SK-N-SH (cell line): ENCODE results near the gene RABEP2. TPM values are rescaled to one million over a fixed set of nuclear protein-coding genes. Genes with fewer than 3 reads are reported as not detected.
"Not testable (repeated sequence)": the region's sequence is repeated elsewhere in the genome, so short reads cannot be mapped to it uniquely, and the experiment has no call there.

Source experiments
- CTCF ChIA-PET: fragments of 300-600, 350-600 bp; formaldehyde crosslinking; extraction: SDS; loops from one replicate; lab custom pipeline; 2021; lab: Yijun Ruan, JAX
- POLR2A ChIA-PET: fragments of 350-600 bp; sonication (Branson Sonifier 250); formaldehyde crosslinking; extraction: SDS; loops from one replicate; lab custom pipeline; 2020; ENCODE audit warnings: antibody characterized with exemption, inconsistent platforms; lab: Yijun Ruan, JAX
- DNase-seq: peaks from one replicate; pipeline ENCODE4 v3.0.0; 2012
- H2AFZ ChIP-seq: fragments of 200-600 bp; sonication (generic); 2 replicates; pipeline ENCODE4 v1.8.1; 2016; ENCODE audit warnings: antibody characterized with exemption, mild to moderate bottlenecking, low read depth
- H3F3A ChIP-seq: fragments of 200-600 bp; sonication (generic); replicated peaks from 2 replicates; pipeline ENCODE3; 2016; ENCODE audit warnings: antibody characterized with exemption, mild to moderate bottlenecking; ENCODE audit not compliant: insufficient read depth
- H3K27ac ChIP-seq, 2 experiments: fragments of 200-500 bp in 1 of 2; fragments of 200-600 bp in 1 of 2; sonication (Bioruptor generic) in 1 of 2; sonication (generic), shearing (Covaris generic) in 1 of 2; 2 replicates each; pipeline versions ENCODE4 v1.5.1 to v1.6.1; 2014 to 2016; ENCODE audit warnings: low read depth in 2 of 2, inconsistent platforms in 1 of 2, low read length in 1 of 2, mild to moderate bottlenecking in 1 of 2, mixed read lengths in 1 of 2
- H3K27me3 ChIP-seq: fragments of 200-600 bp; sonication (generic), shearing (Covaris generic); 2 replicates; pipeline ENCODE4 v1.6.1; 2016; ENCODE audit warnings: mixed run types; ENCODE audit not compliant: insufficient read depth
- H3K36me3 ChIP-seq, 2 experiments: fragments of 200-500 bp in 1 of 2; fragments of 200-600 bp in 1 of 2; sonication (Bioruptor generic) in 1 of 2; sonication (generic) in 1 of 2; replicated peaks in 1 of 2; 2 replicates each; pipeline versions ENCODE3 to v1.5.1; 2014 to 2016; ENCODE audit warnings: low read length in 1 of 2, mild to moderate bottlenecking in 1 of 2; ENCODE audit not compliant: insufficient read depth in 2 of 2, control insufficient read depth in 1 of 2
- H3K4me1 ChIP-seq, 2 experiments: fragments of 200-500 bp in 1 of 2; fragments of 200-600 bp in 1 of 2; sonication (Bioruptor generic) in 1 of 2; sonication (generic), shearing (Covaris generic) in 1 of 2; 2 replicates each; pipeline versions ENCODE4 v1.5.1 to v1.6.1; 2014 to 2016; ENCODE audit warnings: low read depth in 1 of 2, low read length in 1 of 2, mixed run types in 1 of 2; ENCODE audit not compliant: insufficient read depth in 2 of 2, control insufficient read depth in 1 of 2
- H3K4me2 ChIP-seq: fragments of 200-600 bp; sonication (generic), shearing (Covaris generic); 2 replicates; pipeline ENCODE4 v1.6.1; 2017; ENCODE audit warnings: mixed run types
- H3K4me3 ChIP-seq, 2 experiments: fragments of 200-500 bp in 1 of 2; fragments of 200-600 bp in 1 of 2; sonication (Bioruptor generic) in 1 of 2; sonication (generic), shearing (Covaris generic) in 1 of 2; 2 replicates each; pipeline versions ENCODE4 v1.5.1 to v1.8.1; 2014 to 2016; ENCODE audit warnings: low read depth in 2 of 2, inconsistent platforms in 1 of 2, low read length in 1 of 2, mild to moderate bottlenecking in 1 of 2, mixed read lengths in 1 of 2, moderate library complexity in 1 of 2
- H3K79me2 ChIP-seq: fragments of 200-600 bp; sonication (generic); 2 replicates; pipeline ENCODE4 v1.8.1; 2017; ENCODE audit warnings: mild to moderate bottlenecking; ENCODE audit not compliant: insufficient read depth
- H3K9ac ChIP-seq: fragments of 200-600 bp; sonication (generic); 2 replicates; pipeline ENCODE4 v1.6.1; 2017; ENCODE audit warnings: mixed run types
- H3K9me2 ChIP-seq: fragments of 200-600 bp; sonication (generic); 2 replicates; pipeline ENCODE4 v1.6.1; 2017; ENCODE audit warnings: mixed run types
- H3K9me3 ChIP-seq: fragments of 200-600 bp; sonication (generic); 2 replicates; pipeline ENCODE4 v1.6.1; 2017; ENCODE audit warnings: mixed run types, mild to moderate bottlenecking, moderate library complexity
- H4K20me1 ChIP-seq: fragments of 200-600 bp; sonication (generic); 2 replicates; pipeline ENCODE4 v1.6.1; 2017; ENCODE audit warnings: mild to moderate bottlenecking, mixed run types; ENCODE audit not compliant: insufficient read depth
- CHD2 ChIP-seq: fragments of 150-350 bp; IDR thresholded peaks from 2 replicates; pipeline ENCODE4 v1.6.1; 2018; ENCODE audit warnings: low read length; ENCODE audit not compliant: partially characterized antibody
- CTCF ChIP-seq: fragments of 200-600 bp; sonication (generic); IDR thresholded peaks from 2 replicates; pipeline ENCODE4 v1.6.1; 2017; ENCODE audit warnings: antibody characterized with exemption, mild to moderate bottlenecking, moderate library complexity
- ELF1 ChIP-seq: IDR thresholded peaks from 2 replicates; pipeline ENCODE4 v1.4.0; 2012
- MEF2A ChIP-seq: IDR thresholded peaks from 2 replicates; pipeline ENCODE4 v1.4.0; 2012; ENCODE audit warnings: low read depth, borderline replicate concordance
- RCOR1 ChIP-seq: fragments of 150-350 bp; IDR thresholded peaks from 2 replicates; pipeline ENCODE4 v1.6.1; 2017; ENCODE audit warnings: antibody characterized with exemption, low read length
- RXRA ChIP-seq: IDR thresholded peaks from 2 replicates; pipeline ENCODE4 v1.4.0; 2012; ENCODE audit warnings: low read depth, mild to moderate bottlenecking, borderline replicate concordance
- SIN3A ChIP-seq: IDR thresholded peaks from 2 replicates; pipeline ENCODE4 v1.6.1; 2012; ENCODE audit warnings: low read depth, mild to moderate bottlenecking, low read length, moderate library complexity, borderline replicate concordance
- SMC3 ChIP-seq: IDR thresholded peaks from 2 replicates; pipeline ENCODE4 v1.6.1; 2012; ENCODE audit warnings: low read depth, low read length, improper control_type of control experiment
- TCF12 ChIP-seq: IDR thresholded peaks from 2 replicates; pipeline ENCODE4 v1.4.0; 2012
- YY1 ChIP-seq: IDR thresholded peaks from 2 replicates; pipeline ENCODE4 v1.4.0; 2012; ENCODE audit warnings: low read depth, mild to moderate bottlenecking
- WGBS: methylation state at CpG from one replicate; pipeline ENCODE4 v1.1.6; 2017; ENCODE audit warnings: low lambda C conversion rate; 5-methylcytosine and 5-hydroxymethylcytosine counted together
- polyA plus RNA-seq, 3 experiments: library from polyadenylated mRNA; depleted of rRNA; stranded (reverse); fragments of >200 nt; gene quantifications; 2 replicates each; pipeline ENCODE4 v1.2.3, GENCODE V29; 2012
- TF ChIP-seq, protein P1 (sequence below): IDR thresholded peaks from 2 replicates; pipeline ENCODE4; 2012
- TF ChIP-seq, protein P2 (sequence below): IDR thresholded peaks from 2 replicates; pipeline ENCODE4 v1.4.0; 2012; ENCODE audit warnings: low read depth, borderline replicate concordance
- TF ChIP-seq, protein P3 (sequence below): IDR thresholded peaks from 2 replicates; pipeline ENCODE4 v1.4.0; 2012; ENCODE audit warnings: low read depth
- TF ChIP-seq, protein P4 (sequence below): IDR thresholded peaks from 2 replicates; pipeline ENCODE4 v1.4.0; 2012; ENCODE audit warnings: low read depth, borderline replicate concordance

Gene RABEP2
- polyA plus RNA-seq, 1 of the 3 experiments (the other 2 are of a cell fraction): 46.1 TPM

DNA sequence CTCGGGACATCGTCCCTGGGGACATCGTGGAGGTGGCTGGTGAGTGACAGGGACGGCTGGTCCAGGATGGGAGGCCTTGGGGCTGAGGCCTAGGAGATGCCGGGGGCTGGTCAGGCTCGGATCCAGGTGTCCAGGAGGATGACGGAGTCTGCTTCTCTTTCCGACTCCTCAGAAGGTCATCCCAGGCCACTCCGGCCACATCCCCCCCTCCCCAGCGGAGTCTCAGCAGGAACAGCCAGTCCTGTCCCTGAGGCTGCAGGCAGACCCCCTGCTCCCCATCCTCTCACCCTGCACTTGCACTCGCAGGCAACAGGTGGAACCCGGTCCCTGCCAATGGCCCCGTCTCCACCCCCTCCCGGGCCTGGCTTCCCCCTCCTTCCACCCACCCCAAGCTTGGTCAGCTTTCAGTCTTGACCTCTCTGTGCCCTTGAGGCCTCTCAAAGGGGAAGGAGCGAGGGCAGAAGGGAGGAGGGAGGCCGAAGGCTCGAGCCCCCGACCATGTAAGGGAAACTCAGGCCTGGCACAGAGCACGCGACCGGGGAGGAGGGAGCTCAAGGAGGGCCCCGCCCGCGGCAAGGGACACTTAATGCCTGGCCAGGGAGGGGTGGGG, 42.4 kb downstream of the RABEP2 start:
- H3K79me2 ChIP-seq: no peaks in the 10 kb centered on the region
- no peak for DNase-seq
- TF ChIP-seq, protein P1, sequence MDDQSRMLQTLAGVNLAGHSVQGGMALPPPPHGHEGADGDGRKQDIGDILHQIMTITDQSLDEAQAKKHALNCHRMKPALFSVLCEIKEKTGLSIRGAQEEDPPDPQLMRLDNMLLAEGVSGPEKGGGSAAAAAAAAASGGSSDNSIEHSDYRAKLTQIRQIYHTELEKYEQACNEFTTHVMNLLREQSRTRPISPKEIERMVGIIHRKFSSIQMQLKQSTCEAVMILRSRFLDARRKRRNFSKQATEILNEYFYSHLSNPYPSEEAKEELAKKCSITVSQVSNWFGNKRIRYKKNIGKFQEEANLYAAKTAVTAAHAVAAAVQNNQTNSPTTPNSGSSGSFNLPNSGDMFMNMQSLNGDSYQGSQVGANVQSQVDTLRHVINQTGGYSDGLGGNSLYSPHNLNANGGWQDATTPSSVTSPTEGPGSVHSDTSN: no peak
- TF ChIP-seq, protein P2, sequence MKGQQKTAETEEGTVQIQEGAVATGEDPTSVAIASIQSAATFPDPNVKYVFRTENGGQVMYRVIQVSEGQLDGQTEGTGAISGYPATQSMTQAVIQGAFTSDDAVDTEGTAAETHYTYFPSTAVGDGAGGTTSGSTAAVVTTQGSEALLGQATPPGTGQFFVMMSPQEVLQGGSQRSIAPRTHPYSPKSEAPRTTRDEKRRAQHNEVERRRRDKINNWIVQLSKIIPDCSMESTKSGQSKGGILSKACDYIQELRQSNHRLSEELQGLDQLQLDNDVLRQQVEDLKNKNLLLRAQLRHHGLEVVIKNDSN: no peak
- H2AFZ ChIP-seq: no peak overlapping the region
- H3F3A ChIP-seq: no peaks in the 10 kb centered on the region
- H3K9me3 ChIP-seq: no peaks in the 10 kb centered on the region
- H3K4me1 ChIP-seq: peaks cover 0 to 14% of the 10 kb centered on the region in 2 experiments; a peak in 1 of 4 replicates
- 91% methylated on average over 20 of the region's 24 CpGs for WGBS
- ChIA-PET CTCF (interaction anchor here (1.0 kb wide), 1 partner anchor 9 kb away, joined by 3 read pairs; no protein-coding TSS in a partner anchor), POLR2A (no interaction called here)
- no peak overlapping the region for H3K27ac ChIP-seq
- H3K4me3 ChIP-seq: no peak overlapping the region
- no peaks in the 10 kb centered on the region for H4K20me1 ChIP-seq
- H3K4me2 ChIP-seq: no peak overlapping the region
- no peak overlapping the region for H3K9ac ChIP-seq
- no peaks in the 10 kb centered on the region for H3K36me3 ChIP-seq
- H3K9me2 ChIP-seq: no peaks in the 10 kb centered on the region
- no peaks in the 10 kb centered on the region for H3K27me3 ChIP-seq

DNA sequence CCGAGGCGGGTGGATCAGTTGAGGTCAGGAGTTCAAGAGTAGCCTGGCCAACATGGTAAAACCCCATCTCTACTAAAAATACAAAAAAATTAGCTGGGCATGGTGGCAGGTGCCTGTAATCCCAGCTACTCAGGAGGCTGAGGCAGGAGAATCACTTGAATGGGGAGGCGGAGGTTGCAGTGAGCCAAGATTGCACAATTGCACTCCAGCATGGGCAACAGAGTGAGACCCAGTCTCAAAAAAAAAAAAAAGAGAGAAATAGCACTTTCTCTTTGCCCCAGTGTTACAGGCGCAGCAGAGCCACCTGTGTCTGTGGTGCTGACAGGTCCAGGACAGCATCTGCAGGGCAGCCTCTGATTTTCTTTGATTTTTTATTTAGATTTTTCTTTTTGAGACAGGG, 43.5 kb downstream of the RABEP2 start:
- H3K4me2 ChIP-seq, H2AFZ ChIP-seq, H3K27me3 ChIP-seq, H3K9ac ChIP-seq, H4K20me1 ChIP-seq, H3K9me2 ChIP-seq, DNase-seq, H3K27ac ChIP-seq, H3K79me2 ChIP-seq, H3K9me3 ChIP-seq, CTCF ChIA-PET, H3K36me3 ChIP-seq, POLR2A ChIA-PET, H3K4me3 ChIP-seq, H3F3A ChIP-seq: not testable (repeated sequence)
- WGBS: 96% methylated on average over 4 of the region's 4 CpGs
- peaks cover 0 to 14% of the 10 kb centered on the region in 2 experiments; a peak in 1 of 4 replicates for H3K4me1 ChIP-seq

DNA sequence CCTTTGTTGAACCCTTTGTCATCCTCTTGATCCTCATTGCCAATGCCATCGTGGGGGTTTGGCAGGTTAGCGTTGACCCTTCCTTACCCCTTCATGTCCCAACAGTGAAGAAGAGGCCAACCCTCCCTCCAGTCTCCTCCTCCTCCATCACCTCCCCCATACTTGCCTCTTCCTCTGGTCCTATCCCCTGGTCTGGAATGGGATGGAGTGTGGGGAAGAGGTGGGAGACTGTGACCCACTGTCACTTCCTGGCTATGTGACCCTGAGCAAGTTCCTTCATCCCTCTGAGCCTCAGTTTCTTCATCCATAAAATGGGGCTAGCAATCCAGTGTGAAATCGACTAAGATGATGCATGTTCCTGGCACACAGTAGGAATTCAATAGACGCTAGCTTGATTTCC, 44.1 kb downstream of the RABEP2 start:
- Histone ChIP-seq H3K27me3 (no peaks in the 10 kb centered on the region), H3K4me2 (no peak overlapping the region), H4K20me1 (no peaks in the 10 kb centered on the region), H3K9ac (no peak overlapping the region), H3K9me2 (no peaks in the 10 kb centered on the region), H3K36me3 (no peaks in the 10 kb centered on the region), H3K79me2 (no peaks in the 10 kb centered on the region), H3K4me1 (peaks cover 0 to 14% of the 10 kb centered on the region in 2 experiments; a peak in 1 of 4 replicates), H3K27ac (no peak overlapping the region), H3K9me3 (no peaks in the 10 kb centered on the region), H2AFZ (no peak overlapping the region), H3F3A (no peaks in the 10 kb centered on the region), H3K4me3 (no peak overlapping the region)
- ChIA-PET CTCF (interaction anchor here (0.9 kb wide), 1 partner anchor 58 kb away, joined by 3 read pairs; no protein-coding TSS in a partner anchor), POLR2A (interaction anchor here (1.4 to 2.0 kb wide), 2 partner anchors 8 to 16 kb away, joined by 4 to 5 read pairs; no protein-coding TSS in a partner anchor)
- DNase-seq: no peak
- WGBS: 100% methylated on average over 4 of the region's 4 CpGs
- no peak for TF ChIP-seq SIN3A
- no peak for TF ChIP-seq MEF2A
- no peak for TF ChIP-seq RCOR1
- no peak for TF ChIP-seq YY1
- TF ChIP-seq, protein P1: no peak
- no peak for TF ChIP-seq SMC3
- no peak for TF ChIP-seq ELF1
- TF ChIP-seq, protein P3, sequence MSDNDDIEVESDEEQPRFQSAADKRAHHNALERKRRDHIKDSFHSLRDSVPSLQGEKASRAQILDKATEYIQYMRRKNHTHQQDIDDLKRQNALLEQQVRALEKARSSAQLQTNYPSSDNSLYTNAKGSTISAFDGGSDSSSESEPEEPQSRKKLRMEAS: no peak
- TF ChIP-seq, protein P4, sequence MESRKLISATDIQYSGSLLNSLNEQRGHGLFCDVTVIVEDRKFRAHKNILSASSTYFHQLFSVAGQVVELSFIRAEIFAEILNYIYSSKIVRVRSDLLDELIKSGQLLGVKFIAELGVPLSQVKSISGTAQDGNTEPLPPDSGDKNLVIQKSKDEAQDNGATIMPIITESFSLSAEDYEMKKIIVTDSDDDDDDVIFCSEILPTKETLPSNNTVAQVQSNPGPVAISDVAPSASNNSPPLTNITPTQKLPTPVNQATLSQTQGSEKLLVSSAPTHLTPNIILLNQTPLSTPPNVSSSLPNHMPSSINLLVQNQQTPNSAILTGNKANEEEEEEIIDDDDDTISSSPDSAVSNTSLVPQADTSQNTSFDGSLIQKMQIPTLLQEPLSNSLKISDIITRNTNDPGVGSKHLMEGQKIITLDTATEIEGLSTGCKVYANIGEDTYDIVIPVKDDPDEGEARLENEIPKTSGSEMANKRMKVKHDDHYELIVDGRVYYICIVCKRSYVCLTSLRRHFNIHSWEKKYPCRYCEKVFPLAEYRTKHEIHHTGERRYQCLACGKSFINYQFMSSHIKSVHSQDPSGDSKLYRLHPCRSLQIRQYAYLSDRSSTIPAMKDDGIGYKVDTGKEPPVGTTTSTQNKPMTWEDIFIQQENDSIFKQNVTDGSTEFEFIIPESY: no peak
- TF ChIP-seq CHD2: no peak
- TF ChIP-seq RXRA: no peak
- TF ChIP-seq TCF12: no peak
- no peak for TF ChIP-seq CTCF
